Ishikawa (cell line): ENCODE data around the gene DALRD3.

Source experiments
- CEBPB ChIP-seq: IDR thresholded peaks from 2 replicates; pipeline ENCODE4 v1.6.1; 2012
- CREB1 ChIP-seq: IDR thresholded peaks from 2 replicates; pipeline ENCODE4 v1.6.1; 2012; ENCODE audit warnings: low read depth
- EGR1 ChIP-seq: IDR thresholded peaks from 2 replicates; pipeline ENCODE4 v1.6.1; 2012
- EP300 ChIP-seq: IDR thresholded peaks from 2 replicates; pipeline ENCODE4 v1.6.1; 2012; ENCODE audit warnings: borderline replicate concordance
- FOXM1 ChIP-seq: IDR thresholded peaks from 2 replicates; pipeline ENCODE4 v1.6.1; 2012; ENCODE audit warnings: low read depth, borderline replicate concordance
- NFIC ChIP-seq: IDR thresholded peaks from 2 replicates; pipeline ENCODE4 v1.6.1; 2012
- RAD21 ChIP-seq: IDR thresholded peaks from 2 replicates; pipeline ENCODE4 v1.6.1; 2012; ENCODE audit warnings: low read depth
- TAF1 ChIP-seq: IDR thresholded peaks from 2 replicates; pipeline ENCODE4 v1.6.1; 2012; ENCODE audit warnings: low read depth, mild to moderate bottlenecking
- TCF12 ChIP-seq: IDR thresholded peaks from 2 replicates; pipeline ENCODE4 v1.6.1; 2012; ENCODE audit warnings: low read depth
- TEAD4 ChIP-seq: IDR thresholded peaks from 2 replicates; pipeline ENCODE4 v1.6.1; 2012
- YY1 ChIP-seq: IDR thresholded peaks from 2 replicates; pipeline ENCODE4 v1.6.1; 2012; ENCODE audit warnings: low read depth
- ZBTB7A ChIP-seq: IDR thresholded peaks from 2 replicates; pipeline ENCODE4 v1.6.1; 2012; ENCODE audit warnings: low read depth
- TF ChIP-seq, protein P1 (sequence below): IDR thresholded peaks from 2 replicates; pipeline ENCODE4 v1.6.1; 2012
- TF ChIP-seq, protein P2 (sequence below): IDR thresholded peaks from 2 replicates; pipeline ENCODE4 v1.6.1; 2012
- TF ChIP-seq, protein P3 (sequence below): IDR thresholded peaks from 2 replicates; pipeline ENCODE4 v1.6.1; 2012; ENCODE audit warnings: low read depth, mild to moderate bottlenecking

Gene DALRD3

DNA sequence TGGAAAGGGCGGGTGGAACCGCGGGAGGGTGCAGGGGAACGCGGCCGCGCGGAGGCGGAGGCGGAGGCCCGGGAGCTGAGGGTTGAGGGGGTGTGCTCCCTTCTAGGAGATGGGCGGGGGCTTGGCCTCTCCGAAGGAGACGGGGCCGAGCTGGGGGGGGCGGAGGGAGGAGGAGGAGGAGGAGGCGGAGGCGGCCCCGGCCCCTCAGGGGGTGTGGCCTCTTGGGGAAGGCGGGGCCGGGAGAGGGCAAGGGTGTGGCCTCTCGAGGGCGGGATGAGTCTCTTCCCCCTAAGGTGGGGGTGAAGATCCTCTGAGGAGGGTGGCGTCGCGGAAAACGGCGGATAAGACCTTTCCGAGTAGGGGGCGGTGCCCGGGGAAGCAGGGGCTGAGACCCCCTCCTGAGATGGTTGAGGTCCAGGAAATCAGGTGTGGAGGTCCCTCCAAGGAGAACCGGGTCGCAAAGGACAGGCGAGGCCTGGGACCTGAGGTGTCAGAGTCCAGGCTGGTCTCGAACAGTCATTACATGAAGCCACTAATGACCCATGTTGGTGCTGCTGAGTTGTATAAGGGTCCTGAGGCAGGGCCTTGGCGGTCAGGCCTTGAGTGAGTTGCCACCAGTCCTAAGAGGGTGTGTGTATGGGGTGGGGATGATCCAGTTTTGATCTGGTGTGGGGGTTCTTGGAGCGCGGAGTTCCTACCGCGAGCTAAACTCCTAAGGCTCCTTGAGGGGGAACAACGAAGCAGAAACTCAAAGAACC, 10.4 kb downstream of the DALRD3 start:
- TF ChIP-seq, protein P1, sequence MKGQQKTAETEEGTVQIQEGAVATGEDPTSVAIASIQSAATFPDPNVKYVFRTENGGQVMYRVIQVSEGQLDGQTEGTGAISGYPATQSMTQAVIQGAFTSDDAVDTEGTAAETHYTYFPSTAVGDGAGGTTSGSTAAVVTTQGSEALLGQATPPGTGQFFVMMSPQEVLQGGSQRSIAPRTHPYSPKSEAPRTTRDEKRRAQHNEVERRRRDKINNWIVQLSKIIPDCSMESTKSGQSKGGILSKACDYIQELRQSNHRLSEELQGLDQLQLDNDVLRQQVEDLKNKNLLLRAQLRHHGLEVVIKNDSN, result no peak

DNA sequence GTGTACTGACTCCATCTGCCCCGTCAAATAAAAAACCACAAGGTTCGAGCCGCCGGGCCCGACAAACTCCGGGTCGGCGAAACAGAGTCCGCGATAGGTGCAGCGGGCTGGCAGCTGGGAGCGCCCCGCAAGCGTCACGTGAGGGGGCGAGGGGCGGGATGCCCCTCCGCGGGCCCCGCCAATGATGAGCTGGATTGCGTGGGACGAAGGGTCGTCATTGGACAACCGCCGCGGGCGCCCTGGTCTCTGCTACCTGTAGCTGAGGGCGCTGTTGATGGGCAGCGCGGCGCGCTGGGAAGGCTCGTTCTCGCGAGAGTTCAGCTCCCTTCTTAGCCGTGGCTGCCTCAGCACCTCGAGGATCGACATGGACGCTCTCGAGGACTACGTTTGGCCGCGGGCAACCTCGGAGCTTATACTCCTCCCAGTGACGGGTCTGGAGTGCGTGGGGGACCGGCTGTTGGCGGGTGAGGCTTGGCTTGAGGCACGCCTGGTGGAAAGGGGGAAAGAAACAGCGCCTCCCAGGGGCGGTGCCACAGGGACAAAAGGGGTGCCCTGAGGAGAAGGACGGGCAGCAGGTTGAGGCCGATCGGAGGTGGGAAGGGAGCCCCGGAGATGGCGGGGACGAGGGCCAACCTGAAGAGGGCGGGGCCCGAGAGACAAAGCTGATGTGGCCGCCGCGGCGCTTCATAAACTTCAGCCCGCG, 11.2 kb downstream of the DALRD3 start, which contains the start of gene WDR6:
Gene WDR6, plus strand, starts transcription at position 324 of the 703 bp plus-strand sequence. Its CDS starts 41 bp downstream, at position 365.
- TF ChIP-seq NFIC (peak; percentile 34; the same call in 1 of the 2 replicates), FOXM1 (0 out of 2 replicates have a peak, but pooled peaks have one; percentile 46), EGR1 (peak; percentile 86), EP300 (peak; percentile 34; the same call in 1 of the 2 replicates), TCF12 (peak; percentile 67), ZBTB7A (peak; percentile 81; the same call in 1 of the 2 replicates), RAD21 (0 out of 2 replicates have a peak, but pooled peaks have one; percentile 11), TEAD4 (0 out of 2 replicates have a peak, but pooled peaks have one; percentile 5), CREB1 (peak; percentile 69), YY1 (peak; percentile 84), TAF1 (peak; percentile 88), CEBPB (0 out of 2 replicates have a peak, but pooled peaks have one; percentile 1)
- TF ChIP-seq, protein P2, sequence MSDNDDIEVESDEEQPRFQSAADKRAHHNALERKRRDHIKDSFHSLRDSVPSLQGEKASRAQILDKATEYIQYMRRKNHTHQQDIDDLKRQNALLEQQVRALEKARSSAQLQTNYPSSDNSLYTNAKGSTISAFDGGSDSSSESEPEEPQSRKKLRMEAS, result peak; percentile 97
- TF ChIP-seq, protein P1, result peak; percentile 99
- TF ChIP-seq, protein P3, sequence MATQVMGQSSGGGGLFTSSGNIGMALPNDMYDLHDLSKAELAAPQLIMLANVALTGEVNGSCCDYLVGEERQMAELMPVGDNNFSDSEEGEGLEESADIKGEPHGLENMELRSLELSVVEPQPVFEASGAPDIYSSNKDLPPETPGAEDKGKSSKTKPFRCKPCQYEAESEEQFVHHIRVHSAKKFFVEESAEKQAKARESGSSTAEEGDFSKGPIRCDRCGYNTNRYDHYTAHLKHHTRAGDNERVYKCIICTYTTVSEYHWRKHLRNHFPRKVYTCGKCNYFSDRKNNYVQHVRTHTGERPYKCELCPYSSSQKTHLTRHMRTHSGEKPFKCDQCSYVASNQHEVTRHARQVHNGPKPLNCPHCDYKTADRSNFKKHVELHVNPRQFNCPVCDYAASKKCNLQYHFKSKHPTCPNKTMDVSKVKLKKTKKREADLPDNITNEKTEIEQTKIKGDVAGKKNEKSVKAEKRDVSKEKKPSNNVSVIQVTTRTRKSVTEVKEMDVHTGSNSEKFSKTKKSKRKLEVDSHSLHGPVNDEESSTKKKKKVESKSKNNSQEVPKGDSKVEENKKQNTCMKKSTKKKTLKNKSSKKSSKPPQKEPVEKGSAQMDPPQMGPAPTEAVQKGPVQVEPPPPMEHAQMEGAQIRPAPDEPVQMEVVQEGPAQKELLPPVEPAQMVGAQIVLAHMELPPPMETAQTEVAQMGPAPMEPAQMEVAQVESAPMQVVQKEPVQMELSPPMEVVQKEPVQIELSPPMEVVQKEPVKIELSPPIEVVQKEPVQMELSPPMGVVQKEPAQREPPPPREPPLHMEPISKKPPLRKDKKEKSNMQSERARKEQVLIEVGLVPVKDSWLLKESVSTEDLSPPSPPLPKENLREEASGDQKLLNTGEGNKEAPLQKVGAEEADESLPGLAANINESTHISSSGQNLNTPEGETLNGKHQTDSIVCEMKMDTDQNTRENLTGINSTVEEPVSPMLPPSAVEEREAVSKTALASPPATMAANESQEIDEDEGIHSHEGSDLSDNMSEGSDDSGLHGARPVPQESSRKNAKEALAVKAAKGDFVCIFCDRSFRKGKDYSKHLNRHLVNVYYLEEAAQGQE, result no peak

DNA sequence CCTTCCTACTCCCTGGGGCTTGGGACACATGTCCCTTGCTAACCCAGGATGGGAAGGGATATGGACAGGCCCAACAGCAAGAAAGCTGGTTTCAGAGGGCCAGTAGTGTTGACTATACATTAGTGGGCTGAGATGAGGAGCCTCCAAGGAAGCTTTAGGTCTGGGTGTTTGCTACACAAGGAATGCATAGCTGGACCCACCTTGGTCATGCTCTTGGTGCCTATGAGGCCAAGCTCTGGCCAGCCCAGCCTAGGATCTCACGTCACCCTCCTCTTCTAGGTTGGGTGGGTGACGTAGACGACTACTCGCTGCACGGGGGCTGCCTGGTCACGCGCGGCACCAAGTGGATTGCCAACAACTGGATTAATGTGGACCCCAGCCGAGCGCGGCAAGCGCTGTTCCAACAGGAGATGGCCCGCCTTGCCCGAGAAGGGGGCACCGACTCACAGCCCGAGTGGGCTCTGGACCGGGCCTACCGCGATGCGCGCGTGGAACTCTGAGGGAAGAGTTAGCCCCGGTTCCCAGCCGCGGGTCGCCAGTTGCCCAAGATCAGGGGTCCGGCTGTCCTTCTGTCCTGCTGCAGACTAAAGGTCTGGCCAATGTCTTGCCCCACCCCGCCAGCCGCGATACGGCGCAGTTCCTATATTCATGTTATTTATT, 11.8 kb downstream of the DALRD3 start:
- TF ChIP-seq, protein P3, result no peak
- no peak for TF ChIP-seq ZBTB7A
- no peak for TF ChIP-seq EP300
- TF ChIP-seq, protein P2, result no peak
- no peak for TF ChIP-seq YY1
- no peak for TF ChIP-seq FOXM1

DNA sequence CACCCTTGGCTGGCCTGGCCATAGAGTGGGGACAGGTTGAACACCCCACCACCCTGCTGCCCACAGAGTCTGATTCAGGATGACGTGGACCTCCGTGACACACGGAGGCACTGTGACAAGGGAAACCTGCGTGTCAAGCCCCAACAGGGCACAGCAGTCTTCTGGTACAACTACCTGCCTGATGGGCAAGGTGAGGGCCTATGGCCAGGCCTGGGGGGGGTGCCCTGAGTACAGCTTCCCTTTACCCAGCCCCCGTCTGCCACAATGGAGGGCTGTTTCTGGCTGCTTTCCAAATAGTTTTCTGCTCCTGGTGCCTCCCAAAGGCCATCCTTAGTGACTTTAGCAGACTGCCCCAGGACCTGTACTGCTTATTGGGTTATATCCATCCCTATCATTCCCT, 12.4 kb downstream of the DALRD3 start:
- TF ChIP-seq TCF12 (no peak), TAF1 (no peak), FOXM1 (no peak), EP300 (no peak), YY1 (no peak), RAD21 (no peak), EGR1 (no peak), NFIC (no peak), ZBTB7A (no peak), TEAD4 (no peak), CEBPB (no peak), CREB1 (no peak)
- TF ChIP-seq, protein P3, result no peak
- TF ChIP-seq, protein P1, result no peak
- TF ChIP-seq, protein P2, result no peak
